ENCODE measurements around the gene ZKSCAN1.
"Not testable (repeated sequence)": the region's sequence is repeated elsewhere in the genome, so short reads cannot be mapped to it uniquely, and the experiment has no call there.

ZKSCAN1 gene

GRCh38 chr7:100015232-100016214, at the start of gene ZKSCAN1:
TSS of gene ZKSCAN1 (plus strand) at chr7:100015596. CDS start at chr7:100023507, 7,911 bp downstream.
- DNase-seq, result peak; percentile 96

- no peak for DNase-seq
Measured at GRCh38 chr7:99969298-99969697, 46.1 kb upstream of the ZKSCAN1 start.

DNA sequence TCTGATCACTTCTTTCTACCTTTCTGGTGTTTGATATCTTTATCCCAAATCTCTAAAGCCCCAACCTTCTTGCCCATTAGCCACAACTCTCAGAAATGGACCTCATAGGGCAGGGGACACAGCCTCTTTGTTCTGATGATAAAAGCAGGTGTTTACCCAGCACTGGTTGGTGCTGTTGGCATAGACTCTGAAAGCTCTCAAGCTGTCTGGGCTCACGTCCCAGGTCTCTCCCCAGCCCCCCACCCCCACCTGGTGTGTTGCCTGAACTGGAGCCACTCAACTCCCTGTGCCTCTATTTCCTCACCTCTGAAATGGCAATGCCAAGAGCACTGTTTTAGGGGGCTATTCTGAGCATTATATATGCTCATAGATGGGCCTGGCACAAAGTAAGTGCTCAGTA, 45.6 kb upstream of the ZKSCAN1 start:
- DNase-seq, result not testable (repeated sequence)

DNA sequence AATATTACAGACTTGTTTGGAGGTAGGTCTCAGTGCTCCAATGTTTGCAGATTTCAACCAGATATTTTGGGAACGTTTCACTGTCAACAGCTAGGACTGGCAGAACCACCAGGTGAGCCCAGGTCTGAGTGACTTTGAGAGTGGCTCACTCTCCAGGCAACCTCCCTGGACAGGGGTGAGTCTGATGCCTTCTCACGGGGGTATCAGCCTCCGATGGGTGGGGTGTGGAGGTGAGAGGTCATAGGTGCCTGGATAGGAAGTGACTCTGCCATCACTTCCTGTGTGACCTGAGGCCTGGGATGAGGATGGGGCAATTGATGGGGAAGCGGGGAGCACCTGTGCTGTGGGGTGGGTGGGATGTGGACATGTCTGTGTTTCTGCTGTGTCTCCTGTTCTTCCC, 44.2 kb upstream of the ZKSCAN1 start:
- DNase-seq, result no peak

- not testable (repeated sequence) for DNase-seq
Measured at GRCh38 chr7:99973817-99974216, 41.6 kb upstream of the ZKSCAN1 start.

GRCh38 chr7:99974681-99975080, 40.7 kb upstream of the ZKSCAN1 start:
- no peak for DNase-seq

DNA sequence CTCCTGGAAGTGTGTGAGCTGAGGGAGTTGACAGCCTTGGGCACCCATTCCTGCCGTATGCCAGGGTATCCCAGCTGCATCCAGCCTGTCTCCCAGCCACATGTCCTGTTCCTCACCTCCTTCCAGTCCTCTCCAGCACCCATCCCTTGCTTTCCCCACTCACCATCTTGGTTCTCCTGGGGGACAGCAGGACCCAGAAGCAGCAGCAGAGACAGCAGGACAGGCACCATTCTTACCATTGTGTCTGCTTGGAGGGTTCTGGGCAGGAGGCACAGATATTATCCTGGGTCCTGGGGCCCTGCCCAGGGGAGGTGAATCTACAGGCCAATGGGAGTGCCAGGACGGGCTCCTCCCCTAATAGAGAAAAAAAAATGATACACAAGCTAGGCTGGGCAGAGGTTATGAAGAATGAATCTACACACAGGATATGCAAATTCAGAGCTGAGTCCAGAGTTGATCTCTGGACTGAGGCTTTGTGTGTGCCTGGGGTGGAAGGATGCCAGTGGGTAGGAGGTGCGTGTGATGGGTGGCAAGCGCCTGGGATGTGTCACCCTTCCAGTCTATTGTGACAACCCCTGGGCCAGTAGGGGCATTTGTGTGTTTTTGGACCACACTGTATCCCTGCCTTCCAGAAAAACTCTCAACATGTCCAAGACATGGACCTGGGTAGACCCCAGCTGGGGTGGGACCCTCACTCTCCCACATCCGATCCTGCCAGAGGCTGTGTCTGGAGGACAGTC, 39.4 kb upstream of the ZKSCAN1 start, which contains the start of gene AZGP1:
TSS of gene AZGP1 (minus strand) at position 250 of the 740 bp plus-strand sequence. CDS start at position 239, 11 bp downstream.
- DNase-seq, result no peak

GRCh38 chr7:99976626-99977025, 38.8 kb upstream of the ZKSCAN1 start:
- DNase-seq, result no peak

- peak; percentile 65 for DNase-seq
Measured at GRCh38 chr7:99979814-99980225, 35.6 kb upstream of the ZKSCAN1 start.

GRCh38 chr7:99980448-99980872, 34.9 kb upstream of the ZKSCAN1 start:
- not testable (repeated sequence) for DNase-seq

- DNase-seq, result not testable (repeated sequence)
Measured at GRCh38 chr7:99981066-99981465, 34.3 kb upstream of the ZKSCAN1 start.

- DNase-seq, result no peak
Measured at GRCh38 chr7:99984593-99984992, 30.8 kb upstream of the ZKSCAN1 start.

DNA sequence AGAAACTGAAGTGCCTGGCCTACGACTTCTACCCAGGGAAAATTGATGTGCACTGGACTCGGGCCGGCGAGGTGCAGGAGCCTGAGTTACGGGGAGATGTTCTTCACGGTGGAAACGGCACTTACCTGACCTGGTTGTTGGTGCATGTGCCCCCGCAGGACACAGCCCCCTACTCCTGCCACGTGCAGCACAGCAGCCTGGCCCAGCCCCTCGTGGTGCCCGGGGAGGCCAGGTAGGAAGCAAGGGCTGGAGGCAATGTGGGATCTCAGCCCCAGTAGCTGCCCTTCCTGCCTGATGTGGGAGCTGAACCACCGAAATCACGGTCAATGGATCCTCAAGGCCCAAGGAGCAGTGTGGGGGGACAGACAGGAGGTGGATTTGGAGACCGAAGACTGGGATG, 28.1 kb upstream of the ZKSCAN1 start:
- not testable (repeated sequence) for DNase-seq

GRCh38 chr7:99987846-99988245, 27.6 kb upstream of the ZKSCAN1 start:
- DNase-seq, result no peak

DNA sequence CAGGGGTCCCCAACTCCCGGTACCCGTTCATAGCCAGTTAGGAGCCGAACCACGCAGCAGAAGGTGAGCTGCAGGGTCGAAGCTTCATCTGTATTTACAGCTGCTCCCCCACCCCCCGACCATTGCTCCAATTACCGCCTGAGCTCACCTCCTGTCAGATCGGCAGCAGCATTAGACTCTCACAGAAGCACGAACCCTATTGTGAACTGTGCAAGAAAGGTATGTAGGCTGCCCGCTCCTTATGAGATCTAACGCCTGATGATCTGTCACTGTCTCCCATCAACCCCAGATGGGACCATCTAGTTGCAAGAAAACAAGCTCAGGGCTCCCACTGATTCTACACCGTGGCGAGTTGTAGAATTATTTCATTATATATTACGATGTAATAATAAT, 24.9 kb upstream of the ZKSCAN1 start:
- no peak for DNase-seq

- not testable (repeated sequence) for DNase-seq
Measured at GRCh38 chr7:99991543-99991942, 23.9 kb upstream of the ZKSCAN1 start.

GRCh38 chr7:99992330-99993038, 22.9 kb upstream of the ZKSCAN1 start:
- DNase-seq, result no peak

- no peak for DNase-seq
Measured at GRCh38 chr7:99994819-99995218, 20.6 kb upstream of the ZKSCAN1 start.

GRCh38 chr7:99996755-99997544, 18.4 kb upstream of the ZKSCAN1 start:
- no peak for DNase-seq

GRCh38 chr7:99997545-99998137, 17.8 kb upstream of the ZKSCAN1 start:
- DNase-seq, result peak; percentile 55

GRCh38 chr7:100000239-100000638, 15.2 kb upstream of the ZKSCAN1 start:
- no peak for DNase-seq
